ENCODE results near the gene CTAG1B. TPM values are rescaled to one million over a fixed set of nuclear protein-coding genes. Genes with fewer than 3 reads are reported as not detected.

The CTAG1B gene
- total and polyA plus RNA-seq, 8 donors: not detected

Other genes starting within 250 kb of the CTAG1B start
- 1,000 to 10,000 TPM; 1,139 to 1,793 TPM for gene FLNA, start 244.6 kb downstream of the CTAG1B start, total RNA-seq
- 100 to 1,000 TPM; 434 to 671 (median 559) TPM for gene FLNA, start 244.6 kb downstream of the CTAG1B start, polyA plus RNA-seq (ENCODE audit: insufficient read length in 6 of 6)
- 10 to 100 TPM; 50.1 to 56.6 TPM for gene EMD, start 240.0 kb downstream of the CTAG1B start, total RNA-seq
- gene EMD, start 240.0 kb downstream of the CTAG1B start, polyA plus RNA-seq (ENCODE audit: insufficient read length in 6 of 6): 10 to 100 TPM; 55.4 to 77.1 (median 66.3) TPM
- 1,000 to 10,000 TPM; 2,309 to 2,455 TPM for gene RPL10, start 220.9 kb downstream of the CTAG1B start, total RNA-seq
- gene RPL10, start 220.9 kb downstream of the CTAG1B start, polyA plus RNA-seq (ENCODE audit: insufficient read length in 6 of 6): 1,000 to 10,000 TPM; 4,648 to 5,478 (median 4,971) TPM
- gene DNASE1L1, start 210.0 kb downstream of the CTAG1B start, total RNA-seq: 10 to 100 TPM; 34.7 to 36.1 TPM
- 10 to 100 TPM in 4 of 6 donors, 1 to 10 TPM in 2; 8.8 to 11.3 (median 10.2) TPM for gene DNASE1L1, start 210.0 kb downstream of the CTAG1B start, polyA plus RNA-seq (ENCODE audit: insufficient read length in 6 of 6)
- 10 to 100 TPM; 34.7 to 45.5 TPM for gene TAFAZZIN, start 207.7 kb downstream of the CTAG1B start, total RNA-seq
- 10 to 100 TPM; 33.9 to 44.8 (median 38.1) TPM for gene TAFAZZIN, start 207.7 kb downstream of the CTAG1B start, polyA plus RNA-seq (ENCODE audit: insufficient read length in 6 of 6)
- gene ATP6AP1, start 190.6 kb downstream of the CTAG1B start, total RNA-seq: 100 to 1,000 TPM; 139 to 168 TPM
- gene ATP6AP1, start 190.6 kb downstream of the CTAG1B start, polyA plus RNA-seq (ENCODE audit: insufficient read length in 6 of 6): 10 to 100 TPM; 89.4 to 99.8 (median 97.3) TPM
- gene GDI1, start 182.1 kb downstream of the CTAG1B start, total RNA-seq: 100 to 1,000 TPM; 107 to 108 TPM
- gene GDI1, start 182.1 kb downstream of the CTAG1B start, polyA plus RNA-seq (ENCODE audit: insufficient read length in 6 of 6): 100 to 1,000 TPM; 119 to 163 (median 137) TPM
- 10 to 100 TPM; 72.6 to 82.1 TPM for gene FAM50A, start 175.1 kb downstream of the CTAG1B start, total RNA-seq
- 10 to 100 TPM; 43.1 to 58.3 (median 46.4) TPM for gene FAM50A, start 175.1 kb downstream of the CTAG1B start, polyA plus RNA-seq (ENCODE audit: insufficient read length in 6 of 6)
- 10 to 100 TPM; 62.4 to 83.6 TPM for gene PLXNA3, start 161.0 kb downstream of the CTAG1B start, total RNA-seq
- gene PLXNA3, start 161.0 kb downstream of the CTAG1B start, polyA plus RNA-seq (ENCODE audit: insufficient read length in 6 of 6): 10 to 100 TPM; 48.7 to 77.9 (median 58.6) TPM
- gene LAGE3, start 140.0 kb downstream of the CTAG1B start, total RNA-seq: 10 to 100 TPM; 20.9 to 21.0 TPM
- gene LAGE3, start 140.0 kb downstream of the CTAG1B start, polyA plus RNA-seq (ENCODE audit: insufficient read length in 6 of 6): 10 to 100 TPM; 14.9 to 24.2 (median 18.4) TPM
- 10 to 100 TPM; 33.4 to 37.9 TPM for gene UBL4A, start 132.7 kb downstream of the CTAG1B start, total RNA-seq
- gene UBL4A, start 132.7 kb downstream of the CTAG1B start, polyA plus RNA-seq (ENCODE audit: insufficient read length in 6 of 6): 10 to 100 TPM; 24.7 to 32.3 (median 27.2) TPM
- gene SLC10A3, start 128.7 kb downstream of the CTAG1B start, total RNA-seq: 10 to 100 TPM; 25.1 to 26.8 TPM
- 10 to 100 TPM; 13.3 to 22.7 (median 18.2) TPM for gene SLC10A3, start 128.7 kb downstream of the CTAG1B start, polyA plus RNA-seq (ENCODE audit: insufficient read length in 6 of 6)
- 10 to 100 TPM; 35.3 to 43.6 TPM for gene FAM3A, start 103.0 kb downstream of the CTAG1B start, total RNA-seq
- gene FAM3A, start 103.0 kb downstream of the CTAG1B start, polyA plus RNA-seq (ENCODE audit: insufficient read length in 6 of 6): 10 to 100 TPM; 27.1 to 45.3 (median 34.1) TPM
- 100 to 1,000 TPM in 1 of 2 donors, 10 to 100 TPM in 1; 66.8 to 109 TPM for gene G6PD, start 72.4 kb downstream of the CTAG1B start, total RNA-seq
- 10 to 100 TPM; 34.8 to 46.4 (median 38.3) TPM for gene G6PD, start 72.4 kb downstream of the CTAG1B start, polyA plus RNA-seq (ENCODE audit: insufficient read length in 6 of 6)
- gene IKBKG, start 71.7 kb downstream of the CTAG1B start, total RNA-seq: 10 to 100 TPM; 28.1 to 52.5 TPM
- gene IKBKG, start 71.7 kb downstream of the CTAG1B start, polyA plus RNA-seq (ENCODE audit: insufficient read length in 6 of 6): 10 to 100 TPM; 14.2 to 23.0 (median 15.1) TPM
- not detected for gene CTAG1A, start 34.1 kb downstream of the CTAG1B start, total RNA-seq
- not detected for gene CTAG1A, start 34.1 kb downstream of the CTAG1B start, polyA plus RNA-seq (ENCODE audit: insufficient read length in 6 of 6)
- gene CTAG2, start 34.3 kb upstream of the CTAG1B start, total RNA-seq: not detected
- gene CTAG2, start 34.3 kb upstream of the CTAG1B start, polyA plus RNA-seq (ENCODE audit: insufficient read length in 6 of 6): not detected
- gene GAB3, start 131.8 kb upstream of the CTAG1B start, total RNA-seq: 10 to 100 TPM in 1 of 2 donors, 1 to 10 TPM in 1; 6.6 to 15.0 TPM
- gene GAB3, start 131.8 kb upstream of the CTAG1B start, polyA plus RNA-seq (ENCODE audit: insufficient read length in 6 of 6): 1 to 10 TPM; 6.7 to 9.6 (median 7.8) TPM
- 10 to 100 TPM; 22.3 to 42.5 TPM for gene DKC1, start 143.6 kb upstream of the CTAG1B start, total RNA-seq
- gene DKC1, start 143.6 kb upstream of the CTAG1B start, polyA plus RNA-seq (ENCODE audit: insufficient read length in 6 of 6): 10 to 100 TPM; 56.7 to 70.6 (median 66.0) TPM
- 100 to 1,000 TPM in 1 of 2 donors, 10 to 100 TPM in 1; 44.9 to 125 TPM for gene MPP1, start 186.2 kb upstream of the CTAG1B start, total RNA-seq
- gene MPP1, start 186.2 kb upstream of the CTAG1B start, polyA plus RNA-seq (ENCODE audit: insufficient read length in 6 of 6): 10 to 100 TPM; 41.7 to 52.3 (median 44.6) TPM
- gene SMIM9, start 215.4 kb upstream of the CTAG1B start, total RNA-seq: not detected
- not detected for gene SMIM9, start 215.4 kb upstream of the CTAG1B start, polyA plus RNA-seq (ENCODE audit: insufficient read length in 6 of 6)